ELF-1 (cell line): ENCODE measurements around the gene OMA1.
"Not testable (repeated sequence)": the region's sequence is repeated elsewhere in the genome, so short reads cannot be mapped to it uniquely, and the experiment has no call there.

Experiments used
- DNase-seq: peaks from one replicate; pipeline ENCODE4 v3.0.0-alpha.2; 2016; ENCODE audit warnings: low read depth, low spot score

Gene OMA1

GRCh38 chr1:58528518-58528917 is 18.0 kb downstream of the OMA1 start:
- no peak for DNase-seq

GRCh38 chr1:58524353-58524945 is 22.1 kb downstream of the OMA1 start:
- no peak for DNase-seq

GRCh38 chr1:58515794-58516401 is 30.6 kb downstream of the OMA1 start:
- peak; percentile 24 for DNase-seq

- DNase-seq: no peak
Observed at GRCh38 chr1:58513956-58514355, 32.6 kb downstream of the OMA1 start.

GRCh38 chr1:58508629-58509028 is 37.9 kb downstream of the OMA1 start:
- DNase-seq: peak; percentile 18

GRCh38 chr1:58505286-58505685 is 41.2 kb downstream of the OMA1 start:
- no peak for DNase-seq

GRCh38 chr1:58502519-58502918 is 44.0 kb downstream of the OMA1 start:
- DNase-seq: no peak

- no peak for DNase-seq
Observed at GRCh38 chr1:58500043-58500442, 46.5 kb downstream of the OMA1 start.

- DNase-seq: no peak
Observed at GRCh38 chr1:58497499-58497898, 49.0 kb downstream of the OMA1 start.

- no peak for DNase-seq
Observed at GRCh38 chr1:58496042-58496441, 50.5 kb downstream of the OMA1 start.

GRCh38 chr1:58488914-58489313 is 57.6 kb downstream of the OMA1 start:
- not testable (repeated sequence) for DNase-seq

- no peak for DNase-seq
Observed at GRCh38 chr1:58487002-58487401, 59.5 kb downstream of the OMA1 start.

GRCh38 chr1:58481962-58482361 is 64.6 kb downstream of the OMA1 start:
- DNase-seq: no peak

GRCh38 chr1:58480191-58480590 is 66.3 kb downstream of the OMA1 start:
- no peak for DNase-seq

- DNase-seq: peak; percentile 2
Observed at GRCh38 chr1:58477390-58477789, 69.1 kb downstream of the OMA1 start.

- no peak for DNase-seq
Observed at GRCh38 chr1:58476179-58476578, 70.3 kb downstream of the OMA1 start.

GRCh38 chr1:58469476-58469875 is 77.0 kb downstream of the OMA1 start:
- DNase-seq: no peak

GRCh38 chr1:58469016-58469415 is 77.5 kb downstream of the OMA1 start:
- no peak for DNase-seq

GRCh38 chr1:58468612-58469011 is 77.9 kb downstream of the OMA1 start:
- no peak for DNase-seq

- DNase-seq: no peak
Observed at GRCh38 chr1:58466630-58467241, 79.8 kb downstream of the OMA1 start.

- no peak for DNase-seq
Observed at GRCh38 chr1:58465825-58466629, 80.5 kb downstream of the OMA1 start.

- DNase-seq: no peak
Observed at GRCh38 chr1:58465176-58465575, 81.3 kb downstream of the OMA1 start.
